GM12872 (cell line): Measurements from ENCODE around the gene ITSN1.

ENCODE experiments used
- CTCF ChIP-seq: IDR thresholded peaks from 3 replicates; pipeline ENCODE4 v1.5.1; 2011; ENCODE audit warnings: low read depth, mild to moderate bottlenecking, low read length, moderate library complexity; ENCODE audit not compliant: insufficient read depth

Gene ITSN1

GRCh38 chr21:33938381-33938780 is 296.1 kb downstream of the ITSN1 start:
- TF ChIP-seq CTCF: no peak

GRCh38 chr21:33939226-33939625 is 296.9 kb downstream of the ITSN1 start:
- TF ChIP-seq CTCF: no peak

- no peak for TF ChIP-seq CTCF
Measured at GRCh38 chr21:33940164-33940880, 298.0 kb downstream of the ITSN1 start.

- no peak for TF ChIP-seq CTCF
Measured at GRCh38 chr21:33940881-33941245, 298.6 kb downstream of the ITSN1 start.

GRCh38 chr21:33942426-33942825 is 300.1 kb downstream of the ITSN1 start:
- TF ChIP-seq CTCF: no peak

GRCh38 chr21:33943293-33943692 is 301.0 kb downstream of the ITSN1 start:
- TF ChIP-seq CTCF: no peak

- no peak for TF ChIP-seq CTCF
Measured at GRCh38 chr21:33944185-33944763, 302.0 kb downstream of the ITSN1 start.
